ENCODE data around the gene AOC3.
"Not testable (repeated sequence)": the region's sequence is repeated elsewhere in the genome, so short reads cannot be mapped to it uniquely, and the experiment has no call there.

AOC3 gene

GRCh38 chr17:42868338-42868737 lies 17.3 kb downstream of the AOC3 start:
- DNase-seq (ENCODE audit: low read depth), result no peak
- TF ChIP-seq, protein P1, sequence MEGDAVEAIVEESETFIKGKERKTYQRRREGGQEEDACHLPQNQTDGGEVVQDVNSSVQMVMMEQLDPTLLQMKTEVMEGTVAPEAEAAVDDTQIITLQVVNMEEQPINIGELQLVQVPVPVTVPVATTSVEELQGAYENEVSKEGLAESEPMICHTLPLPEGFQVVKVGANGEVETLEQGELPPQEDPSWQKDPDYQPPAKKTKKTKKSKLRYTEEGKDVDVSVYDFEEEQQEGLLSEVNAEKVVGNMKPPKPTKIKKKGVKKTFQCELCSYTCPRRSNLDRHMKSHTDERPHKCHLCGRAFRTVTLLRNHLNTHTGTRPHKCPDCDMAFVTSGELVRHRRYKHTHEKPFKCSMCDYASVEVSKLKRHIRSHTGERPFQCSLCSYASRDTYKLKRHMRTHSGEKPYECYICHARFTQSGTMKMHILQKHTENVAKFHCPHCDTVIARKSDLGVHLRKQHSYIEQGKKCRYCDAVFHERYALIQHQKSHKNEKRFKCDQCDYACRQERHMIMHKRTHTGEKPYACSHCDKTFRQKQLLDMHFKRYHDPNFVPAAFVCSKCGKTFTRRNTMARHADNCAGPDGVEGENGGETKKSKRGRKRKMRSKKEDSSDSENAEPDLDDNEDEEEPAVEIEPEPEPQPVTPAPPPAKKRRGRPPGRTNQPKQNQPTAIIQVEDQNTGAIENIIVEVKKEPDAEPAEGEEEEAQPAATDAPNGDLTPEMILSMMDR (IDR thresholded peaks at IDR 0.05; ENCODE audit: insufficient read depth, low read depth, low read length, missing control alignments), result no peak
- H3K4me3 ChIP-seq (ENCODE audit: low read length), result no peak overlapping the region

DNA sequence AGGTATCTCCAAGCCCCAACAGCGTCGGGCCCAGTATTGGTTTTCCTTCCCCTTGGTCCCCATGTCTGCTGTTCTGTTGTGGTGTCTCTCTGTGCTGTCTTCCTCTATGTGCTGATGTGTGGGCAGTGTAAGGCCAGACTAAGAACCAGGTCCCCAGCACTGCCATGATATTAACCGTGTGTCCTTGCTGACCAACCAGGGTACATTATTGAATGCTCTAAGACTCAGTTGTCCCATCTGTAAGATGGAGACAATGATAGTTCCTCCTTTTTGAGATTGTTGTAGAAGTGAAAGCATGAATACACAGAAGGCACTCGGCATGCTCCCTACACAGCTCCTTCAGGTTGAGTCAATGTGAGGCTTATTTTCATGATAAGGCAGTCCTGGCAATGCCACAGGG lies 20.6 kb downstream of the AOC3 start:
- no peak overlapping the region for H3K4me3 ChIP-seq (ENCODE audit: low read length)
- TF ChIP-seq, protein P1 (IDR thresholded peaks at IDR 0.05; ENCODE audit: insufficient read depth, low read depth, low read length, missing control alignments), result no peak
- no peak for DNase-seq (ENCODE audit: low read depth)

DNA sequence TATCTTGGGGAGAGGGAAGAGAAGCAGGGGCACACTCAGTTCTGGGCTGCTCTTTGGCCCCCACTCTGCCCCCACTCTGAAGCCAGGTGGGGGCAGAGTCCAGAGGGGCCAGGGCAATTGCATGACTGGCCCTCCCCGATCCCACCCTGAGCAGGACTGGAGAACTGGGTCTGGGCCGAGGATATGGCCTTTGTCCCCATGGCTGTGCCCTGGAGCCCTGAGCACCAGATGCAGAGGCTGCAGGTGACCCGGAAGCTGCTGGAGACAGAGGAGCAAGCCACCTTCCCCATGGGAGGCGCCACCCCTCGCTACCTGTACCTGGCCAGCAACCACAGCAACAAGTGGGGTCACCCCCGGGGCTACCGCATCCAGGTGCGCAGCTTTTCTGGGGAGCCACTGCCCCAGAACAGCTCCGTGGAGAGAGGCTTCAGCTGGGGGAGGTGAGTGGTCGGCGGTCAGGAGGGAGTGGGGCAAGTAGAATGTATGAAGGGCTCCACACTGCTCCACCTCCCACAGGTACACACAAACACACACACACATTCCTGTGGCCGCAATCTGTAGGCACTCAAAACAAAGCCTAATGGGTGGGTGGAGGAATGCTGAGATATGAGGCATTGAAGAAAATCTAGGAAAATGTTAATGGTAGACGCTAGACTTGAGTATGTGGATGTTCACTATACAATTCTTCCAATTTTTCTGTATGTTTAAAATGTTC lies 21.4 kb downstream of the AOC3 start:
- DNase-seq (ENCODE audit: low read depth), result no peak
- TF ChIP-seq, protein P1 (IDR thresholded peaks at IDR 0.05; ENCODE audit: insufficient read depth, low read depth, low read length, missing control alignments), result no peak
- no peak overlapping the region for H3K4me3 ChIP-seq (ENCODE audit: low read length)

DNA sequence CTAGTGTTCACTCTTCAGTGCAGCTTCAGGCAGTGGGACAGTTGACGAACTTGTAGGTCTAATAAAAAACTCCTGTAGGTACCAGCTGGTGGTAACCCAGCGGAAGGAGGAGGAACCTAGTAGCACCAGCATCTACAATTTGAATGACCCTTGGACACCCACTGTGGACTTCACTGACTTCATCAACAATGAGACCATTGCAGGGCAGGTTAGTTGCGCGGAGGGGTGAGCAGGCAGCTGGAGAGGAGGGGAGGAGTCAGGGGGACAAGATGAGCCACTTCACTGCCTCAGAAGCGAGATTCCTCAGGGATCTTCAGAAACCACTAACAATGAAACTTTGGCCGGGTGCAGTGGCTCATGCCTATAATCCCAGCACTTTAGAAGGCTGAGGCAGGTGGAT lies 22.3 kb downstream of the AOC3 start:
- no peak overlapping the region for H3K4me3 ChIP-seq (ENCODE audit: low read length)
- no peak for DNase-seq (ENCODE audit: low read depth)
- TF ChIP-seq, protein P1 (IDR thresholded peaks at IDR 0.05; ENCODE audit: insufficient read depth, low read depth, low read length, missing control alignments), result no peak

GRCh38 chr17:42873932-42874695 lies 23.1 kb downstream of the AOC3 start:
- not testable (repeated sequence) for DNase-seq (ENCODE audit: low read depth)

GRCh38 chr17:42877037-42877436 lies 26.0 kb downstream of the AOC3 start:
- H3K4me3 ChIP-seq (ENCODE audit: low read length), result no peak overlapping the region
- no peak for DNase-seq (ENCODE audit: low read depth)
- TF ChIP-seq, protein P1 (IDR thresholded peaks at IDR 0.05; ENCODE audit: insufficient read depth, low read depth, low read length, missing control alignments), result no peak

More at GRCh38 chr17:42873932-42874695, 23.1 kb downstream of the AOC3 start:
- not testable (repeated sequence) for H3K4me3 ChIP-seq (ENCODE audit: low read length)

GRCh38 chr17:42878123-42878880 lies 27.3 kb downstream of the AOC3 start:
- no peak overlapping the region for H3K4me3 ChIP-seq (ENCODE audit: low read length)
- DNase-seq (ENCODE audit: low read depth), result no peak
- TF ChIP-seq, protein P1 (IDR thresholded peaks at IDR 0.05; ENCODE audit: insufficient read depth, low read depth, low read length, missing control alignments), result no peak

Data from epithelial cell of esophagus (primary cell).